Panc1 (cell line): Measurements from ENCODE around the gene MGA. TPM values are rescaled to one million over a fixed set of nuclear protein-coding genes. Genes with fewer than 3 reads are reported as not detected.

Experiments
- ATAC-seq: fragments of 200-7000 bp; cut with Tn5 transposase; 2 replicates; pipeline ENCODE4 v1.9.1; 2020; ENCODE audit warnings: mild to moderate bottlenecking, moderate library complexity
- BruUV-seq: library from RNA; stranded (reverse); fragments of 400-500 nt; replicated peaks from 2 replicates; lab custom pipeline; 2021; lab: Mats Ljungman, UMichigan
- CTCF ChIA-PET: fragments of 300-600 bp; sonication (Branson Sonifier 250); formaldehyde crosslinking; loops from one replicate; lab custom pipeline; 2022; ENCODE audit warnings: antibody characterized with exemption; lab: Charles Lee
- POLR2A ChIA-PET: fragments of 300-600 bp; sonication (Branson Sonifier 250); formaldehyde crosslinking; loops from one replicate; lab custom pipeline; 2022; ENCODE audit warnings: antibody characterized with exemption; lab: Charles Lee
- DNase-seq: peaks from one replicate; pipeline ENCODE4 v3.0.0-alpha.2; 2010; ENCODE audit warnings: low read depth, low spot score
- H3K27ac ChIP-seq: 2 replicates; pipeline ENCODE4 v1.5.1; 2011; ENCODE audit warnings: mild to moderate bottlenecking, low read length, inconsistent platforms
- H3K27me3 ChIP-seq: fragments of 200-500 bp; sonication (Bioruptor generic); 2 replicates; pipeline ENCODE4 v1.6.0; 2014; ENCODE audit warnings: low read length, inconsistent platforms; ENCODE audit not compliant: control insufficient read depth, insufficient read depth
- H3K36me3 ChIP-seq: fragments of 200-500 bp; sonication (Bioruptor generic); 2 replicates; pipeline ENCODE4 v1.5.1; 2014; ENCODE audit warnings: inconsistent platforms, mild to moderate bottlenecking, low read length, moderate library complexity; ENCODE audit not compliant: control insufficient read depth, insufficient read depth
- H3K4me1 ChIP-seq: 2 replicates; pipeline ENCODE4 v1.5.1; 2011; ENCODE audit warnings: inconsistent platforms, mild to moderate bottlenecking, low read length, moderate library complexity; ENCODE audit not compliant: control insufficient read depth, insufficient read depth
- H3K4me3 ChIP-seq, 2 experiments: 2 replicates each; pipeline ENCODE4 v1.5.1; 2011 to 2012; ENCODE audit warnings: low read depth in 2 of 2, low read length in 2 of 2, mild to moderate bottlenecking in 2 of 2, inconsistent platforms in 1 of 2, moderate library complexity in 1 of 2
- H3K9me3 ChIP-seq: fragments of 200-500 bp; sonication (Bioruptor generic); 2 replicates; pipeline ENCODE4 v1.5.1; 2014; ENCODE audit warnings: low read depth, mild to moderate bottlenecking, inconsistent platforms, low read length, moderate library complexity; ENCODE audit not compliant: control insufficient read depth, insufficient read depth
- POLR2AphosphoS5 ChIP-seq: IDR thresholded peaks from 2 replicates; pipeline ENCODE4 v1.6.1; 2012; ENCODE audit warnings: mild to moderate bottlenecking, low read depth, low read length, moderate library complexity
- SIN3A ChIP-seq: IDR thresholded peaks from 2 replicates; pipeline ENCODE4 v1.6.1; 2012; ENCODE audit warnings: low read depth, mild to moderate bottlenecking, low read length, moderate library complexity, borderline replicate concordance; ENCODE audit not compliant: insufficient read depth
- TCF7L2 ChIP-seq: IDR thresholded peaks from 2 replicates; pipeline ENCODE4 v1.6.1; 2011; ENCODE audit warnings: mild to moderate bottlenecking, low read depth, low read length, inconsistent platforms
- in situ Hi-C: cut with HindIII; loops from 2 replicates; pipeline ENCODE4 v1.10.0; 2016; ENCODE audit warnings: low sequenced_read_pairs, low pct_unique_long_range_greater_than_20kb
- intact Hi-C: fragments of 100-400 bp; cut with micrococcal nuclease; formaldehyde crosslinking; loops from one replicate; pipeline ENCODE4 v1.10.0; 2022; ENCODE audit not compliant: unreplicated experiment
- total RNA-seq: library from RNA; stranded (reverse); gene quantifications from one replicate; pipeline ENCODE4 v1.2.1, GENCODE V29; 2021; ENCODE audit not compliant: unreplicated experiment
- TF ChIP-seq, protein P1 (sequence below), 2 experiments: IDR thresholded peaks; 2 replicates each; pipeline ENCODE4 v1.6.1; 2011 to 2012; ENCODE audit warnings: low read depth in 2 of 2, control low read depth in 1 of 2, low read length in 1 of 2, mild to moderate bottlenecking in 1 of 2, moderate library complexity in 1 of 2; ENCODE audit not compliant: insufficient read depth in 1 of 2
- TF ChIP-seq, protein P2 (sequence below): fragments of 450-650 bp; IDR thresholded peaks from 2 replicates; pipeline ENCODE4 v1.5.1; 2017; ENCODE audit warnings: mild to moderate bottlenecking

Gene MGA
- total RNA-seq, 1 experiment from 2014 or later = 43.6 TPM

DNA sequence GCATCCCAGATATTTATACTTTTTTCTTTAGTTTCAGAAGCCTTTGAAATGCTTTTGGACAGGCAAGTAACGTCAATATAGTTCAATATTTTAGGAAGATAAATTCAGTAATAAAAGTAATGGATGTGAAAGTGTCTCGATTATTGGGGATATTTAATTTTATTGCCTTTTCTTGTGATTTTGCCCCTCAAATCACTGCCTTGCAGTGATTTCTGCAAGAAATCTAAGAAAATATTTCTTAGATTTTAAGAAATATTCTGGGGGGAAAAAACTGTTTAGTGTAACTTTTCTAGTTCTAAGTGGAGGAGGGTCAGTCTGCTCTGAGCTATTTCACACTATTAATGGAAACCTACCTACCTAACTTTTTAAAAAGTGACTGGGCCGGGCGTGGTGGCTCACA lies 33.6 kb downstream of the MGA start:
- CTCF ChIA-PET = no interaction called here
- no peak for TF ChIP-seq SIN3A
- TF ChIP-seq TCF7L2 = no peak
- TF ChIP-seq, protein P1, sequence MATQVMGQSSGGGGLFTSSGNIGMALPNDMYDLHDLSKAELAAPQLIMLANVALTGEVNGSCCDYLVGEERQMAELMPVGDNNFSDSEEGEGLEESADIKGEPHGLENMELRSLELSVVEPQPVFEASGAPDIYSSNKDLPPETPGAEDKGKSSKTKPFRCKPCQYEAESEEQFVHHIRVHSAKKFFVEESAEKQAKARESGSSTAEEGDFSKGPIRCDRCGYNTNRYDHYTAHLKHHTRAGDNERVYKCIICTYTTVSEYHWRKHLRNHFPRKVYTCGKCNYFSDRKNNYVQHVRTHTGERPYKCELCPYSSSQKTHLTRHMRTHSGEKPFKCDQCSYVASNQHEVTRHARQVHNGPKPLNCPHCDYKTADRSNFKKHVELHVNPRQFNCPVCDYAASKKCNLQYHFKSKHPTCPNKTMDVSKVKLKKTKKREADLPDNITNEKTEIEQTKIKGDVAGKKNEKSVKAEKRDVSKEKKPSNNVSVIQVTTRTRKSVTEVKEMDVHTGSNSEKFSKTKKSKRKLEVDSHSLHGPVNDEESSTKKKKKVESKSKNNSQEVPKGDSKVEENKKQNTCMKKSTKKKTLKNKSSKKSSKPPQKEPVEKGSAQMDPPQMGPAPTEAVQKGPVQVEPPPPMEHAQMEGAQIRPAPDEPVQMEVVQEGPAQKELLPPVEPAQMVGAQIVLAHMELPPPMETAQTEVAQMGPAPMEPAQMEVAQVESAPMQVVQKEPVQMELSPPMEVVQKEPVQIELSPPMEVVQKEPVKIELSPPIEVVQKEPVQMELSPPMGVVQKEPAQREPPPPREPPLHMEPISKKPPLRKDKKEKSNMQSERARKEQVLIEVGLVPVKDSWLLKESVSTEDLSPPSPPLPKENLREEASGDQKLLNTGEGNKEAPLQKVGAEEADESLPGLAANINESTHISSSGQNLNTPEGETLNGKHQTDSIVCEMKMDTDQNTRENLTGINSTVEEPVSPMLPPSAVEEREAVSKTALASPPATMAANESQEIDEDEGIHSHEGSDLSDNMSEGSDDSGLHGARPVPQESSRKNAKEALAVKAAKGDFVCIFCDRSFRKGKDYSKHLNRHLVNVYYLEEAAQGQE (IDR thresholded peaks at IDR 0.05; ENCODE audit: insufficient read depth in 1 of 2, low read depth in 2 of 2, low read length in 1 of 2) = no peak
- no peak for TF ChIP-seq POLR2AphosphoS5
- POLR2A ChIA-PET = no interaction called here
- Histone ChIP-seq H3K9me3 (no peaks in the 10 kb centered on the region), H3K27ac (no peak overlapping the region; the same call in 1 of the 2 replicates), H3K36me3 (no peaks in the 10 kb centered on the region), H3K4me1 (peaks cover 28% of the 10 kb centered on the region), H3K4me3 (no peak overlapping the region), H3K27me3 (no peaks in the 10 kb centered on the region)
- in situ Hi-C loops (no loop called here), intact Hi-C loops (no loop called here)
- no peak for ATAC-seq
- no TSS peak for BruUV-seq
- DNase-seq = no peak

DNA sequence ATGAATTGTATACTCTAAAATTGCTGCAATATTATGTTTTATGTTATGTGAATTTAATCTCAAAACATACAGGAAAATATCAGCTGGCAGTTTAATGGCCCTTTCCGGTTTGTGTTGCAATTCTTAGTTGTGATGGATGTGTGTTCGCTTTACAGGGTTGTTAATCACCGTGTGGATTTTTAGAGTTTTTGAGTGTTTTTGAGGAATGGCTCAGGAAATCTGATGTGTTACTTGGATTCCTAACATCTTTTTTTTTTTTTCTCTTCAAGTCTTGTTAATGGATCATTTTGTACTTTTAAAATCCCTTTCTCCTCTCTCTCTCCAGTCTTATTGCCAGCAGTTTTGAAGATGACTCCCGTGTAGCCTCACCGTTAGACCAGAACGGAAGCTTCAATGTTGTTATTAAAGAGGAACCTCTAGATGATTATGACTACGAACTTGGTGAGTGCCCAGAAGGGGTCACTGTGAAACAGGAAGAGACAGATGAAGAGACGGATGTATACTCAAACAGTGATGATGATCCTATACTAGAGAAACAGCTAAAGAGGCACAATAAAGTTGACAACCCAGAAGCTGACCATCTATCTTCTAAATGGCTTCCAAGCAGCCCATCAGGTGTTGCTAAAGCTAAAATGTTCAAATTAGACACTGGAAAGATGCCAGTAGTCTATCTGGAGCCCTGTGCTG lies 35.7 kb downstream of the MGA start:
- ChIA-PET POLR2A (no interaction called here), CTCF (interaction anchor here (0.6 to 0.7 kb wide), 2 partner anchors 18 to 358 kb away, joined by 3 to 4 read pairs; no protein-coding TSS in a partner anchor)
- ATAC-seq (peak; percentile 60; the same call in 1 of the 2 replicates), DNase-seq (no peak)
- Histone ChIP-seq H3K9me3 (no peaks in the 10 kb centered on the region), H3K36me3 (0 out of 2 replicates have a peak, but pooled peaks cover 2% of the 10 kb centered on the region), H3K4me1 (peaks cover 22% of the 10 kb centered on the region), H3K27me3 (no peaks in the 10 kb centered on the region), H3K27ac (peak overlapping the region; percentile 60; the same call in 1 of the 2 replicates), H3K4me3 (no peak overlapping the region)
- no peak for TF ChIP-seq TCF7L2
- TF ChIP-seq, protein P2, sequence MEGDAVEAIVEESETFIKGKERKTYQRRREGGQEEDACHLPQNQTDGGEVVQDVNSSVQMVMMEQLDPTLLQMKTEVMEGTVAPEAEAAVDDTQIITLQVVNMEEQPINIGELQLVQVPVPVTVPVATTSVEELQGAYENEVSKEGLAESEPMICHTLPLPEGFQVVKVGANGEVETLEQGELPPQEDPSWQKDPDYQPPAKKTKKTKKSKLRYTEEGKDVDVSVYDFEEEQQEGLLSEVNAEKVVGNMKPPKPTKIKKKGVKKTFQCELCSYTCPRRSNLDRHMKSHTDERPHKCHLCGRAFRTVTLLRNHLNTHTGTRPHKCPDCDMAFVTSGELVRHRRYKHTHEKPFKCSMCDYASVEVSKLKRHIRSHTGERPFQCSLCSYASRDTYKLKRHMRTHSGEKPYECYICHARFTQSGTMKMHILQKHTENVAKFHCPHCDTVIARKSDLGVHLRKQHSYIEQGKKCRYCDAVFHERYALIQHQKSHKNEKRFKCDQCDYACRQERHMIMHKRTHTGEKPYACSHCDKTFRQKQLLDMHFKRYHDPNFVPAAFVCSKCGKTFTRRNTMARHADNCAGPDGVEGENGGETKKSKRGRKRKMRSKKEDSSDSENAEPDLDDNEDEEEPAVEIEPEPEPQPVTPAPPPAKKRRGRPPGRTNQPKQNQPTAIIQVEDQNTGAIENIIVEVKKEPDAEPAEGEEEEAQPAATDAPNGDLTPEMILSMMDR = peak; percentile 60; the same call in 1 of the 2 replicates
- in situ Hi-C loops (no loop called here), intact Hi-C loops (no loop called here)
- BruUV-seq = no TSS peak

DNA sequence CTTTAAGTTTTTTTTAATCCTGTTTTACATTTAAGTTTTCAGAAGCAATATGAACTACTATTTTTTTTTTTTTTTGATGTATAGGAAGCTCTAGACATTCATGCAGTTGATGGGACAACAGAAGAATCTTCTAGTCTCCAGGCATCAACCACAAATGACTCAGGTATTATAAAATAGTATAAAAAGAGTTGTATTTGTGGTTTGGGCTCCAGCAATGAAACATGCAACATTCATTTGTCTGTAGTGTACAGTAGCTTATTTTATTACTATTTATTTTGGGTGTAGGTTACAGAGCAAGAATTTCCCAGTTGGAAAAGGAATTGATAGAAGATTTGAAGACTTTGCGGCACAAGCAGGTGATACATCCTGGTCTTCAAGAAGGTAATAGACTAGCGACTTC lies 38.6 kb downstream of the MGA start:
- Histone ChIP-seq H3K9me3 (no peaks in the 10 kb centered on the region), H3K27ac (peak overlapping the region; percentile 8; the same call in 1 of the 2 replicates), H3K4me3 (no peak overlapping the region), H3K27me3 (no peaks in the 10 kb centered on the region), H3K4me1 (peaks cover 11% of the 10 kb centered on the region; the same call in 1 of the 2 replicates), H3K36me3 (0 out of 2 replicates have a peak, but pooled peaks cover 2% of the 10 kb centered on the region)
- ChIA-PET POLR2A (interaction anchor here (0.6 kb wide), 1 partner anchor 26 kb away, joined by 4 read pairs; no protein-coding TSS in a partner anchor), CTCF (no interaction called here)
- in situ Hi-C loops = no loop called here
- no TSS peak for BruUV-seq
- ATAC-seq (no peak), DNase-seq (no peak)
- intact Hi-C loops = no loop called here
- TF ChIP-seq, protein P2 = no peak
- no peak for TF ChIP-seq TCF7L2
- TF ChIP-seq SIN3A = no peak
- no peak for TF ChIP-seq POLR2AphosphoS5
